ENCODE results near the gene EXPH5. TPM values are rescaled to one million over a fixed set of nuclear protein-coding genes. Genes with fewer than 3 reads are reported as not detected.

Gene EXPH5
- total and polyA plus RNA-seq, 2 donors (not counting 3 experiments of a cell fraction or from before 2014, with no cell fraction given) = 0.03 to 0.09 TPM

- Histone ChIP-seq H3K4me2 (ENCODE audit: insufficient read depth, low read length) (no peak overlapping the region), H3K36me3 (ENCODE audit: control insufficient read depth in 2 of 2, extremely low read depth in 1 of 2, insufficient read depth in 2 of 2, low read length in 2 of 2) (no peaks in the 10 kb centered on the region), H4K20me1 (replicated peaks; ENCODE audit: control insufficient read depth, extremely low read depth, insufficient read depth, low read length) (no peaks in the 10 kb centered on the region), H2AFZ (ENCODE audit: low read depth, low read length) (no peak overlapping the region), H3K9ac (replicated peaks; ENCODE audit: extremely low read depth, insufficient read depth, low read length) (no peak overlapping the region), H3K9me3 (replicated peaks; ENCODE audit: control insufficient read depth, insufficient read depth, low read length) (no peaks in the 10 kb centered on the region), H3K4me1 (ENCODE audit: control insufficient read depth, extremely low read depth, insufficient read depth, low read length) (no peaks in the 10 kb centered on the region), H3K27me3 (ENCODE audit: control insufficient read depth in 2 of 2, insufficient read depth in 2 of 2, low read length in 2 of 2) (peaks cover 0 to 5% of the 10 kb centered on the region in 2 experiments), H3K9me1 (replicated peaks; ENCODE audit: control insufficient read depth, extremely low read depth, insufficient read depth, low read length) (no peaks in the 10 kb centered on the region), H3K79me2 (ENCODE audit: control insufficient read depth, insufficient read depth, low read length) (no peaks in the 10 kb centered on the region), H3K27ac (ENCODE audit: insufficient read depth, low read depth, low read length) (no peak overlapping the region), H3K4me3 (replicated peaks in 1 of 3; ENCODE audit: insufficient read depth in 1 of 3, low read depth in 1 of 3, low read length in 3 of 3) (no peak overlapping the region)
- no TSS peak for BruUV-seq (replicated peaks)
- TF ChIP-seq POLR2AphosphoS5 (IDR thresholded peaks at IDR 0.05; ENCODE audit: insufficient read depth, low read depth, low read length) (no peak), CTCF (IDR thresholded peaks at IDR 0.05; ENCODE audit: extremely low read depth in 1 of 2, insufficient read depth in 1 of 2, low read depth in 1 of 2, low read length in 2 of 2) (no peak), FOS (IDR thresholded peaks at IDR 0.05; ENCODE audit: borderline replicate concordance, insufficient read depth, low read length) (no peak), POLR2A (IDR thresholded peaks at IDR 0.05; ENCODE audit: low read depth, low read length) (no peak), JUN (IDR thresholded peaks at IDR 0.05; ENCODE audit: borderline replicate concordance, insufficient read depth, insufficient read length, low read depth) (no peak), MAX (IDR thresholded peaks at IDR 0.05; ENCODE audit: insufficient read depth, insufficient read length) (no peak), MYC (IDR thresholded peaks at IDR 0.05; ENCODE audit: low read depth, low read length) (no peak), EZH2 (IDR thresholded peaks at IDR 0.05; ENCODE audit: borderline replicate concordance, low read depth, low read length, severe bottlenecking) (no peak), GATA2 (IDR thresholded peaks at IDR 0.05; ENCODE audit: insufficient read depth, insufficient read length, low read depth, low read length) (no peak)
- FAIRE-seq (no peak), DNase-seq (ENCODE audit: low read depth, low spot score) (no peak)
- ChIA-PET CTCF (interaction anchor here (0.7 kb wide), 1 partner anchor 15 kb away, joined by 3 read pairs; no protein-coding TSS in a partner anchor), POLR2A (no interaction called here)
- dilution Hi-C loops (cut with MboI; ENCODE audit: extremely low pct_ligation_motif_present, low sequenced_read_pairs) (no loop called here), intact Hi-C loops (cut with micrococcal nuclease) (no loop called here)
These were observed 30.6 kb downstream of the EXPH5 start for GRCh38 chr11:108562746-108563581.
